GM21423 (cell line): Measurements from ENCODE around the gene RNF44.

Experiments used
- ATAC-seq: cut with Tn5 transposase; IDR thresholded peaks from one replicate; pipeline ENCODE4 v1.9.1; 2021; ENCODE audit warnings: mild to moderate bottlenecking, moderate library complexity; ENCODE audit not compliant: unreplicated experiment

The RNF44 gene

DNA sequence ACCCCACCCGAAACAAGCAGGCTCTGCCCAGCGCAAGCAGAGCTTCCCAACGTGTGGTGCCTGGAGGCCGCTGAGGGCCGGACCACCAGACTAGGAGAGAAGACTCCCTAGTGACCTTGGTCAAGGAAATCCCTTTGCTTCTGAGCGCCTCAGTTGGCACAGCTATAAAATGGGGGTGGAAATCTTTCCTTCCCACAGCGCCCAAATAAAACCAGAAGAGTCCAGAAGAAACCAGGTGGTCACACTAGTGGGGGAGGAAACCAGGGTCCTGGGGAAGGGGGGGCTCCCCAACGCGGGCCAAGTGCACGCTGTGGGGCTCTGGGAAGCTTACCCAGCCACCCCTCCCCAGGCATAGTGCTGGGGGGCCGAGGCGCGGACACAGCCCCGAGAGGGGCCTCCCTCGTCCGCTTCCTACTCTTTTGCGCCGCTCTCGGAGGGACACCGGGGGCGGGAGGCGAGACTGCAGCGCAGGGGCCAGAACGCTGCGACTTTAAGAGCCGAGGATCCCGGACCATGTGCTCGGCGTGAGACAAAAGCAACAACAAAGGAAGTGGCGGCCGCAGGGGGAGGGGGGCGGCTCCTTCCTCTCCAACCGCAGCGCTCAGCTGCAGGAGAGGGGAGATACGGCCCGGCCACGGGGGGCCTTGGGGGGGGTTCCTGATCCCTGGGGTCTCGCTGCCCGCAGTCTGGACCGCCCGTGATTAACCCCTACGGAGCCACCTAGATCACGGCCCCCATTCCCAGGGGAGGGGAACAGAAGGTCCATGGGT, 885 bp downstream of the RNF44 start:
- ATAC-seq, result peak; percentile 23

DNA sequence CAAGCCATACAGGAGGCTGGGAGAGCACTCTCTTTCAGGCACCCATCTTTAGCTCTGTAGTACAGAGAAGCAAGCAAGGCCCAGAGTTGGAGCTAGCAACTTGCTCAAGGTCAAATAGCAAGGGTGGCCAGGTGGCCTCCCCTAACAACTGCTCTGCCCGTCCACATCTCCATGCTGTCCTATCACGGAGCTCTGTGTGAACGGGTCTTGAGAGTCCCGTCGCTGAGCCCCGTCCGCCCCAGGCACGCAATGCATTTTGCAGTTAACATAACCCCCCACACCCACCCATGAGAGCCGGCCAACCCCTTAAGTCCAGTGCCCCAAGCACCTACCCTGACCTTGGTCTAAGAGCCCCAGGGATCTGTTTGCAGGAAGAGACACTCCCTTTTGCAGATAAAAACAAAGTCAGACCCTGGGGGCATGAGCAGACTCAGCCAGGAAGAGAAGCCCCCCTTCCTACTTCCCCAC, 1.5 kb downstream of the RNF44 start:
- no peak for ATAC-seq

DNA sequence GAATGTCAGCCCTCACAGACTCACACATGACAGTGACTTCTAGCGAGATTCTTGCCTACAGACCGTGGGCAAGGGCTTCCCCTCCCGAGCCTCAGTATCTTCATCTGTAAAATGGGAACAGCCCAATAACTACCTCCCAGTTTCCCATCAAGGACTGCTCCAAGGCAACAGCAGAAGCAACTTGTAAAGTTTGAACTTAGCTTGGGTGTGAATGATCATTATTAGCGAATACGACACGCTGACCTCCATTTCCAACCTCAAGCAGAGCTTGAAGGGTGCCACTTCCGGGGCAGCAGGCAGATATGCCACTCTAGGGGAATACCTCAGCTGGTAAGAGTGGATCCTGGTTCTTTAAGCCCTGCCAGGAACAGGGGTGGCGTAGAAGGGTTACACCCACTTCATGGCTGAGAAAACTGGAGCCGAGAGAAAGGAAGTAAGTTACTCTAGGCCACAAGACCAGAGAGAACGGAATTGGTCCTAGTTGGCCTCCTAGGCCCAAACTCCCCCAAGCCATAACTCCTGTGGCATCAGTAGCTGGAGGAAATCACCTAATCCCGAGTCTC, 2.0 kb downstream of the RNF44 start:
- no peak for ATAC-seq

DNA sequence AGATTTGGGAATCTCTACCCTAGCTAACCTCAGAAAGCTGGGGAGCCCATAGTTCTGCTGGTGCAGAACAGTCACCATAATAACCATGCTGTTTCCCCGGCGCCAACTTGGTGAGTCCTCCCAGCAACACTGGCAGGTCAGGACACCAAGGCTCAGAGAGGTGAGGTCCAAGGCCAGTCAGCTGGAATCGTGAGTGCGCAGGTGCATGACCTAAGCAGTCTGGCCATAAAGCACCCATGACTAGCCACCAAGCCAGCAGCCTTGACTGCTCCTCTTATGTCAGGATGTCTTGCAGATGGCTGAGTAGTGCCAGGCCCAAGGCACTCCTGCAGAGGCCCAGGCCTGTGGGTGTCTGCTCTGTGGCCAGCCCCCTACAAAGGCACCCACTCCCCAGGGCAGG, 2.6 kb downstream of the RNF44 start:
- no peak for ATAC-seq

DNA sequence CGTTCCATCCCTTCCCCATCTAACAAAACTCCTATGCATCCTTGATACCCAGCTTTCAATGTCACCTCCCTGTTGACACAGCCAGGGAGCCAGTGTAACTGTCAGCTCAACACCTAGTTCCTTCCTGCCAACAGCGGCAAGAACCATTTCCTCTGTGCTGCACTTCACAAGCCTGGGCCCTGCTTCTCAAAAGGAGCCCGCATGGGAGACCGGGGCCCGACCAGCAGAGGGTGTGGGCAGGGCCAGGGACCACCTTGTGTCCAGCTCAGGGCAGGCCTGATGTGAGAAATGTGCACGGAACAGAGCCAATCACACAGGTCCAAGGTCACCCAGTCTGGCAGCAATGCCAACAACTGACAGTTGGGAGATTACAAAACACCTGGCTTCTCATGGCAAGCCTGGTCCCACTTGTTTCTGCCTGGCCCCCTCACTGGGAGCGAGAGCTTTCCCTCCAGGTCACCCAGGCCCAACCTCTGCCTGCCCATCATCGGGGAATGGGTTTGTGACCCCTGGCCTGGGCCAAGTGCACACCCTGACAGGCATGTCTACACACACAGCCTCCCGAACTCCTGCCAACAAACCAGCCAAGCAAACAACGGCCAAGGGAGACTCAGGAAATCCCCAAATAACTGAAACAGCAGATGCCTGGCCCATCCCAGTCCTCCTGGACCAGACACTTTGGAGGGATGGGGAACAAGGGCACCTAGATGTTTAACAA, 3.1 kb downstream of the RNF44 start:
- no peak for ATAC-seq

- no peak for ATAC-seq
Observed at GRCh38 chr5:176533390-176533789, 3.8 kb downstream of the RNF44 start.

DNA sequence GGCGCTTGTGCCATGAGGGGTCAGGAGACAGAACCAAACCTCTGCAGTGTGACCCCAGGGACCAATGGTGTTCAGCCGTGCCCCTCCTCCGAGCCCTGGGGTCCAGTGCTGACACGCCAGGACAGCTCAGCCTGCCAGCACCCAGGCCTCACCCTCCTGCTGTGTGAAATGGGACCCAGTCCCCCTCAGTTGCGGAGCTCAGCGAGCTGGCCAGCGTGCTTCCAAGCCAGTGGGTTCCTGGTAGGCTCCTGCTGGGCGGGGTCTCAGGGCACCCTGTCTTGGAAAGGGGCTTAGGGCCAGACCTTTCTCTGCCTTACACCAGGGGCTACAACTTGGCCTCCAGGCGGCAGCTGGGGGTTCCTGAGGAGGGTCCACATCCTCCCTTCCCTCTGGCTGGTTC, 4.4 kb downstream of the RNF44 start:
- ATAC-seq, result no peak

DNA sequence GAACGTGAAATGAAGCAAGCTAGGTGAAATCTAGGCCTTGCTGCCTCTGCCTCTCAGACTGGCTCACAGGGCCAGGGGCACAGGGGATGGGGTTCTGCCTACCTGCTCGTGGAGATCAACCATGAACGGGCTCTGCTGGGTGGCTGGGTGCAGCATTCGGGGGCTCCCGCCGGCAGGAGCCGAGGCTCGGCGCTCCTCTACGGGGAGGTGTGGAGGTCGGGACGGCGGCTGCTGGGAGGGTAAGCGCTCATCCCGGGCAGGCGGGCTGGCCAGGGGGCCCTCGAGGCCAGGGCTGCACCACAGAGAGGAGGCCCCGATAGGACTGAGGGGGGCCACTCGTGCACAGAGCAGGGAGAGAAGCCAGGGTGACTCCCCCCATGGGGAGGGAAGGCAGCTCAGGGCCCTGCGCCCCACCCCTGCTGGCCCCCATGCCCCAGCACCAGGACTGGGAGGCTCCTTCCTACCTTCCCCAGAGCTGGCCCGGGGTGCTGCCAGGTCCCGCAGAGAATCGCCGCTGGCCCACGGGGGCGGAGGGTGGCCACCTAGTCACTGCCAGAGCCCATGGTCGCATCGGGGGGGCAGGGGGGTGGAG, 5.2 kb downstream of the RNF44 start:
- ATAC-seq, result no peak

DNA sequence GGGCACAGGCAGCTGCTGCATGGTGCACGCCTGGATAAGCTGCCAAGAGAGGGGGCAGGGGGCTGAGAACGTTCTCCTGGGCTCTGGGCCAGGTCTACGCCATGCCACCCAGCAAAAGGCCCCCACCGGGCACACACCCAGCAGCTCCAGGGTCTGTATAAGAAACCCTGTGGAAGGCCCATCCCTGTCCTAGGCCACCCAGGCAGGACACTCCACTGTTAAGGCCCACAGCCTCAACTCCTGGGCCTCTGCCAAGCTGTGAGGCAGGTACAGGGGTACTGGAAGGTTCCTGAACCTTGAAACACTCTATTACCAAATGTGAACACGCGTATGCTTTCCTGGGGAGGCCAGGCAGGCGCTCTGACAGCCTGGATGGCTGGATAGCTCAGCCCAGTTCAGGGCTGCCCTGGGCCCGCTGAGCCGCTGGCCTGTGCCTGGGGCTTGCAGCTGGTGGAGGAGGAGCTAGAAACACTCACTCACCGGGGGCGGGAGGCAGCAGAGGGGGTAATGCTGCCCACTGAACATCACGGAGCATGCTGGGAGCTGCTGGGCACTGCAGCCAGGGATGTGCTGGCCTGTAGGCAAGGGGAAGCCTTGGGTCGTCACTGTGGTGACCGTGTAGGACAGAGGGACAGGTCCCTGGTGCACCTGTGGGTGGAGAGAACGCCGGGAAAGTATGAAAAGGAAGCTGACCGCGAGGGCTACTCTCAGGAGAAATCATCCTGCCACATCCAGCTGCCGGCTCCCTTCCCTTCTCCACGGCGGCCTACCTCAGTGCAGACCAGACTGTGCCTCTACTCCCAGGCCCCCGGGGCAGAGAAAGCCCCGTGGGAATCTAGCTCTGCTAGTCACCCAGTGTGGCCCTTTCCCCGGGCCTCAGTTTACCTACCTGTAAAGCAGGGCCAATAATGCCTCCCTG, 6.0 kb downstream of the RNF44 start:
- ATAC-seq, result no peak

- no peak for ATAC-seq
Observed at GRCh38 chr5:176530393-176530982, 6.7 kb downstream of the RNF44 start.

- ATAC-seq, result no peak
Observed at GRCh38 chr5:176529741-176530141, 7.5 kb downstream of the RNF44 start.

DNA sequence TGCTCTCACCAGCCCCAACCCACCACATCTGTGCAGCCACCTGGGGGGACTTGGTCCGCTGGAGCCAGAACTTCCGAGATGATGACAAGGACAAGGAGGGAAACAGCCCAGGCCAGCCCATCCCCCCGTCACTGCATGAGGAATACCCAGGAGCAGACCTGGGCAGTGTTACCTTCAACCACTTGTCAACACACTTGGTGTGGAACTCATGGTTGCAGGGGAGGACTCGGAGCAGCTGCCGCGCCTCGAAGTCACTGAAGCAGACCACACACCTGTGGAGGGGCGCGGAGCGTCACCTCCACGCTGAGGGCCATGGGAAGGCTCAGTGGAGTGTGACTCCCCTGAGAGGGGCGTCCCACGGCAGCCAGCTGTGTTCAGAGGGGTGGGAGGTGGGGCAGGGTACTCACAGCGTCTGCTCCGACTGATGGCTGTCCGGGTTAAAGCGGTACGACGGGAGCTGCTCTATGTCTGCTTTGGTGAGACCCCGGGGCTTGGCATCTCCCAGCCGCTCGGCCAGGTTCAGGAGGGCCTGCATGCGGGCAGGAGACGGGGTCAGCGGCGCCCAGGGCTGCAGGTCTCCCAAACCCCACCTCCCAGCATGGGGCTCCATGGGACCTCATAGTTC, 8.0 kb downstream of the RNF44 start:
- no peak for ATAC-seq

GRCh38 chr5:176528761-176529115, 8.5 kb downstream of the RNF44 start:
- ATAC-seq, result no peak

DNA sequence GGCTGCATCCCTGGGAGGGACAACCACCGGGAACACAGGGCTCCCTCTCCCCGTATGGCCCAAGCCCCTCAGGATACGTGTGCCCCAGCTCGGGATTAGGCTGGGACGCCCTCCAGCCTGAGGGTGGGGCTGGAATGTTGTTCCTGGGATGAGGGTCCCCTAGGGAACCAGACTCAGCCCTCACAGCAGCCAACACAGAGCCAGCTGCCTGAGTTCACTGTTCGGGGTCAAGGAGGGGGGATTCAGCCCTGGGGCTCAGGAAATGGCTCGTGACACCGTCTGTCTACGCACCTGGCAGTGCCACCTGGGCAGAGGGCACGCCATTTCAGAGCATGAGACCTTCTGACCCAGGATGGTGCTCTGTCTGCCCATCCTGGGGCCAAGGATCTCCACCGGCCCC, 8.9 kb downstream of the RNF44 start:
- ATAC-seq, result no peak

DNA sequence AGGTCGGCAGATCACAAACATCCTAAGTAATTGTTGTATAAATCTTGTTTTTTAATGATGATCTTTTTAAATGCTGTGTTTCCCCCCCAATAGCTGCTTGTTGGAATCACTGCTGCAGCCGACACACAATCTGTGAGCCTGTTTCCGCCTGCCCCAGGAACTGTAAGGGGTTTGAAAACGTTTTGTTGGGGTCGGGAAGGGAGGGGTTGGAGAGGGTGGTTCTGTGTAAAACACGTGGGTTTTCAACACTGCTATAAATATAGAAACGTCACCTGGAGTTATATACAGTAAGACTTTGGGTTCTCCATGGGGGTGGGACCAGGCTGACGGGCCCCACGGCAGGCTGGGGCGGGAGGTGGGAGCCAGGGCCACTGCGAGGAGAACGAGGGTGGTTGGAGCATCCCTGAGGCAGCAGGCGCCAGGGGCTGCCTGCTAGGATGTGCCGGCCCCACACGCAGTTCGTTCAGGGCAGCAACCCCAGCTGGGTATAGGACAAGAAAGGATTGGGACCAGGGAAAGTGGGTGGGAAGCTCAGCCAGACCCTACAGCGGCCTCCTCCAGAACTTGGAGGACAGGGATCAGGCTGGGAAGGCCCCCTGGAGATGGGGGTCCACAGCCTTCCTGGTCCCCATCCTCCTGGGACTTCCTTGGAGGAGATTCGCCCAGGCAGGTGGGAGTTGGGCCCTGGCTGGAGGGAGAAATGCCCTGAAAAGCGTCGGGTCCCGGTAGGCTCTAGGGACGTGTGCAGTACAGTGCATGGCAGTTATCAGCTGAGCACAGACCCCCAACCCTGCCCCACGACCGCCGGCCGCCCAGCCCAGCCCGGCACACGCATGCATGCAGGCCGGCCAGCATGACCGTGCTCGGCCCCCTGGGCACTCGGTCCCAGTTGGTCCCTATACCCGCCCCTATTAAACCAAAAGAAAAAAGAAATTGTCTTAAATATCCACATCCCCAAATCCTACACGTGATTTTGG, 9.7 kb downstream of the RNF44 start:
- ATAC-seq, result no peak

DNA sequence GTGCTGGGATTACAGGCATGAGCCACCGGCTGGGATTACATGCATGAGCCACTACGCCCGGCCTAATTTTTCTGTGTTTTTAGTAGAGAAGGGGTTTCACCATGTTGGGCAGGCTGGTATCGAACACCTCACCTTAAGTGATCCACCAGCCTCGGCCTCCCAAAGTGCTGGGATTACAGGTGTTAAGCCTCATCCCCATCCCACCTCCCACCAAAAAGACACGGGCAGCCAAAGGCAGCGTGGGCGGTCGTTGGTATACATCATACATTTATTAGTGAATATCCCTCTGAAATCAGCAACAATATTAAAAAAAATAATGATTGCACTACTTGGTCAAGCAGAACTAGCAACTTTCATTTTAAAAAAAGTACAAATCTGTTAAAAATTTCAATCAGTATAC, 10.7 kb downstream of the RNF44 start:
- ATAC-seq, result no peak

GRCh38 chr5:176525677-176526076, 11.5 kb downstream of the RNF44 start:
- no peak for ATAC-seq

GRCh38 chr5:176524987-176525386, 12.2 kb downstream of the RNF44 start:
- ATAC-seq, result no peak

DNA sequence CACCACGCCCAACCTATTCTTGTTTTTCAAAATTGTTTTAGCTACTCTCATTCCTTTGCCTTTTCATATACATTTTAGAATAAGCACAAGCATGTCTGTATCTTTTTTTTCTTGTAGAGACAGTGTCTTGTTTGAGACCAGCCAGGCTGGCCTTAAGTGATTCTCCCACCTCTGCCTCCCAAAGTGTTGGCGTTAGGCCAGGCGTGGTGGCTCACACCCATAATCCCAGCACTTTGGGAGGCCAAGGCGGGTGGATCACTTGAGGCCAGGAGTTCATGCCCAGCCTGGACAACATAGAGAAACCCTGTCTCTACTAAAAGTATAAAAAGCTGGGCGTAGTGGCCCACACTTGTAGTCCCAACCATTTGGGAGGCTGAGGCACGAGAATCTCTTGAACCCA, 13.1 kb downstream of the RNF44 start:
- ATAC-seq, result no peak
